Body of pancreas (tissue), 4 donors: ENCODE measurements around the gene FOSL1. TPM values are rescaled to one million over a fixed set of nuclear protein-coding genes. Genes with fewer than 3 reads are reported as not detected.

Source experiments
- ATAC-seq: fragments of 150-250 bp; one replicate; pipeline ENCODE4 v1.9.1; 2016
- DNase-seq, 4 donors: peaks; one replicate each; pipeline ENCODE4 v3.0.0-alpha.2; 2019
- H3K27ac ChIP-seq, 4 donors: fragments of 200-600 bp; sonication (generic); 1 replicate in 3 of 4; 2 replicates in 1 of 4; pipeline versions ENCODE4 v1.5.1 to v1.6.1; 2016 to 2019; ENCODE audit warnings: mild to moderate bottlenecking in 1 of 4, mixed read lengths in 1 of 4, moderate library complexity in 1 of 4
- H3K27me3 ChIP-seq, 2 donors: fragments of 200-600 bp; sonication (generic); one replicate each; pipeline ENCODE4 v1.6.0; 2016; ENCODE audit warnings: mild to moderate bottlenecking in 1 of 2
- H3K36me3 ChIP-seq, 2 donors: fragments of 200-600 bp; sonication (generic); replicated peaks in 1 of 2; 2 replicates each; pipeline ENCODE4 v1.5.1; 2016; ENCODE audit warnings: low read depth in 2 of 2; ENCODE audit not compliant: insufficient read depth in 1 of 2
- H3K4me1 ChIP-seq: fragments of 200-600 bp; sonication (generic); one replicate; pipeline ENCODE4 v1.6.0; 2016
- H3K4me3 ChIP-seq, 2 donors: fragments of 200-600 bp; sonication (generic); 1 replicate in 1 of 2; 2 replicates in 1 of 2; pipeline ENCODE4 v1.5.1; 2016 to 2019
- H3K9me3 ChIP-seq, 3 donors: fragments of 200-600 bp; sonication (generic); 1 replicate in 2 of 3; 2 replicates in 1 of 3; pipeline ENCODE4 v1.5.1; 2016
- CTCF ChIP-seq, 7 experiments: fragments of 450-650 bp in 4 of 7; fragments of 200-600 bp in 3 of 7; sonication (generic) in 3 of 7; IDR thresholded peaks; one replicate each; pipeline ENCODE4 v1.5.1; 2016 to 2019; ENCODE audit warnings: antibody characterized with exemption in 7 of 7
- POLR2A ChIP-seq, 3 donors: fragments of 450-650 bp; IDR thresholded peaks; one replicate each; pipeline ENCODE4 v1.6.1; 2016; ENCODE audit warnings: antibody characterized with exemption in 3 of 3, mild to moderate bottlenecking in 2 of 3
- WGBS, 2 donors: methylation state at CpG; one replicate each; pipeline ENCODE4 v1.1.5; 2017; 5-methylcytosine and 5-hydroxymethylcytosine counted together
- intact Hi-C: fragments of 100-400 bp; cut with DNase I; formaldehyde crosslinking; loops from one replicate; pipeline ENCODE4 v1.15.1; 2023
- total RNA-seq, 2 donors: library from RNA; depleted of rRNA; stranded (reverse); fragments of >200 nt; gene quantifications; one replicate each; pipeline ENCODE4 v1.1.0, GENCODE V29; 2016

Gene FOSL1
- total RNA-seq, 2 donors from 2014 or later = 0.52 to 17.8 TPM

GRCh38 chr11:65847746-65848145 lies 52.4 kb downstream of the FOSL1 start:
- intact Hi-C loops = no loop called here
- ATAC-seq (no peak), DNase-seq (no peak)
- H3K36me3 ChIP-seq = peaks cover 0 to 4% of the 10 kb centered on the region in 2 donors
- no peaks in the 10 kb centered on the region for H3K9me3 ChIP-seq
- WGBS, 2 donors = 74 to 85% methylated on average over 3 of the region's 3 CpGs
- no peak for TF ChIP-seq CTCF (IDR thresholded peaks at IDR 0.05)
- no peak for TF ChIP-seq POLR2A (IDR thresholded peaks at IDR 0.05)
- no peaks in the 10 kb centered on the region for H3K4me1 ChIP-seq
- H3K4me3 ChIP-seq = no peak overlapping the region
- no peak overlapping the region for H3K27ac ChIP-seq
- H3K27me3 ChIP-seq = no peaks in the 10 kb centered on the region

- ATAC-seq (no peak), DNase-seq (no peak)
- Histone ChIP-seq H3K4me1 (no peaks in the 10 kb centered on the region), H3K9me3 (no peaks in the 10 kb centered on the region), H3K36me3 (no peaks in the 10 kb centered on the region), H3K4me3 (no peak overlapping the region), H3K27me3 (no peaks in the 10 kb centered on the region), H3K27ac (no peak overlapping the region)
- WGBS, 2 donors = 65 to 75% methylated on average over 10 of the region's 10 CpGs
- intact Hi-C loops = no loop called here
- TF ChIP-seq POLR2A (IDR thresholded peaks at IDR 0.05) = no peak
- TF ChIP-seq CTCF (IDR thresholded peaks at IDR 0.05) = no peak
Measured at GRCh38 chr11:65844231-65844872, 55.8 kb downstream of the FOSL1 start.

GRCh38 chr11:65843811-65844210 lies 56.4 kb downstream of the FOSL1 start:
- H3K27me3 ChIP-seq = no peaks in the 10 kb centered on the region
- H3K27ac ChIP-seq = no peak overlapping the region
- TF ChIP-seq POLR2A (IDR thresholded peaks at IDR 0.05) (no peak), CTCF (IDR thresholded peaks at IDR 0.05) (no peak)
- intact Hi-C loops = no loop called here
- ATAC-seq (no peak), DNase-seq (no peak)
- no peak overlapping the region for H3K4me3 ChIP-seq
- no peaks in the 10 kb centered on the region for H3K9me3 ChIP-seq
- WGBS, 2 donors = 76 to 85% methylated on average over 3 of the region's 3 CpGs
- no peaks in the 10 kb centered on the region for H3K36me3 ChIP-seq
- H3K4me1 ChIP-seq = no peaks in the 10 kb centered on the region

- Histone ChIP-seq H3K27ac (no peak overlapping the region), H3K4me1 (no peaks in the 10 kb centered on the region)
Measured at GRCh38 chr11:65842144-65842543, 58.0 kb downstream of the FOSL1 start.

More at GRCh38 chr11:65842144-65842543, 58.0 kb downstream of the FOSL1 start:
- Histone ChIP-seq H3K36me3 (no peaks in the 10 kb centered on the region), H3K9me3 (no peaks in the 10 kb centered on the region), H3K4me3 (no peak overlapping the region), H3K27me3 (no peaks in the 10 kb centered on the region)
- intact Hi-C loops = no loop called here
- DNase-seq (no peak), ATAC-seq (no peak)
- TF ChIP-seq CTCF (IDR thresholded peaks at IDR 0.05) (no peak), POLR2A (IDR thresholded peaks at IDR 0.05) (no peak)
- WGBS, 2 donors = 93% methylated on average over 4 of the region's 4 CpGs

Other genes with a start within 250 kb of the FOSL1 start
- gene RELA, start 237.5 kb downstream of the FOSL1 start, total RNA-seq = 10 to 100 TPM; 27.5 to 45.8 TPM
- 10 to 100 TPM; 38.9 to 45.5 TPM for gene KAT5, start 188.1 kb downstream of the FOSL1 start, total RNA-seq
- 100 to 1,000 TPM in 1 of 2 donors, 10 to 100 TPM in 1; 45.4 to 112 TPM for gene RNASEH2C, start 179.6 kb downstream of the FOSL1 start, total RNA-seq
- 10 to 100 TPM; 18.2 to 33.9 TPM for gene AP5B1, start 119.4 kb downstream of the FOSL1 start, total RNA-seq
- gene OVOL1, start 113.3 kb downstream of the FOSL1 start, total RNA-seq = 1 to 10 TPM in 1 of 2 donors, under 1 TPM in 1; 0.78 to 1.3 TPM
- gene SNX32, start 66.4 kb downstream of the FOSL1 start, total RNA-seq = under 1 TPM in 1 of 2 donors, not detected in 1; 0.26 TPM
- gene CFL1, start 42.2 kb downstream of the FOSL1 start, total RNA-seq = 100 to 1,000 TPM; 190 to 412 TPM
- 10 to 100 TPM; 38.2 to 40.5 TPM for gene MUS81, start 40.0 kb downstream of the FOSL1 start, total RNA-seq
- gene EFEMP2, start 27.6 kb downstream of the FOSL1 start, total RNA-seq = 10 to 100 TPM; 16.2 to 25.4 TPM
- gene CTSW, start 20.6 kb downstream of the FOSL1 start, total RNA-seq = under 1 TPM; 0.33 to 0.78 TPM
- 10 to 100 TPM; 40.2 to 49.5 TPM for gene FIBP, start 11.9 kb downstream of the FOSL1 start, total RNA-seq
- 10 to 100 TPM; 49.8 to 54.5 TPM for gene CCDC85B, start 9.7 kb downstream of the FOSL1 start, total RNA-seq
- gene C11orf68, start 18.7 kb upstream of the FOSL1 start, total RNA-seq = 10 to 100 TPM; 10.4 to 17.8 TPM
- 10 to 100 TPM; 29.6 to 91.6 TPM for gene DRAP1, start 19.0 kb upstream of the FOSL1 start, total RNA-seq
- gene TSGA10IP, start 45.1 kb upstream of the FOSL1 start, total RNA-seq = not detected
- gene SART1, start 61.3 kb upstream of the FOSL1 start, total RNA-seq = 10 to 100 TPM; 27.5 to 60.6 TPM
- gene EIF1AD, start 101.8 kb upstream of the FOSL1 start, total RNA-seq = 10 to 100 TPM in 1 of 2 donors, 1 to 10 TPM in 1; 7.8 to 28.0 TPM
- 10 to 100 TPM; 44.4 to 62.3 TPM for gene BANF1, start 102.1 kb upstream of the FOSL1 start, total RNA-seq
- gene CST6, start 111.6 kb upstream of the FOSL1 start, total RNA-seq = not detected
- not detected for gene CATSPER1, start 126.1 kb upstream of the FOSL1 start, total RNA-seq
- gene GAL3ST3, start 148.8 kb upstream of the FOSL1 start, total RNA-seq = 1 to 10 TPM in 1 of 2 donors, under 1 TPM in 1; 0.66 to 2.6 TPM
- gene SF3B2, start 152.0 kb upstream of the FOSL1 start, total RNA-seq = 100 to 1,000 TPM; 112 to 255 TPM
- 10 to 100 TPM; 17.5 to 19.7 TPM for gene PACS1, start 169.9 kb upstream of the FOSL1 start, total RNA-seq